K562 (cell line): ENCODE measurements around the gene CCDC50.

ENCODE experiments used
- CEBPB ChIP-seq: fragments of 450-650 bp; IDR thresholded peaks from 2 replicates; pipeline ENCODE4 v1.6.1; 2016; ENCODE audit warnings: missing genetic modification characterization, missing compliant biosample characterization
- CTCF ChIP-seq, 3 experiments: IDR thresholded peaks in 2 of 3; conservative IDR thresholded peaks in 1 of 3; 2 replicates each; pipeline ENCODE4 v1.5.1; 2011 to 2012; ENCODE audit warnings: low read length in 3 of 3, mild to moderate bottlenecking in 3 of 3, control low read depth in 2 of 3, improper control_type of control experiment in 1 of 3, inconsistent platforms in 1 of 3, low read depth in 1 of 3, mixed read lengths in 1 of 3, moderate library complexity in 1 of 3; ENCODE audit not compliant: insufficient read depth in 2 of 3
- ZNF124 ChIP-seq: sonication (generic); formaldehyde crosslinking; IDR thresholded peaks from 2 replicates; pipeline ENCODE4 v1.8.1; 2022; ENCODE audit warnings: missing genetic modification reagents
- ZNF507 ChIP-seq: conservative IDR thresholded peaks from 2 replicates; pipeline ENCODE4 v1.6.1; 2017; ENCODE audit warnings: missing genetic modification characterization, missing compliant biosample characterization

GRCh38 chr3:191373327-191373726 lies 44.1 kb downstream of the CCDC50 start:
- TF ChIP-seq ZNF507 (tag), result no peak
- TF ChIP-seq ZNF124 (CRISPR knock-in tag), result no peak
- no peak for TF ChIP-seq CTCF (IDR thresholded peaks at IDR 0.05 in 2 of 3, conservative IDR thresholded peaks at IDR 0.05 in 1 of 3; ENCODE audit: insufficient read depth in 2 of 3, low read depth in 1 of 3, low read length in 3 of 3)
- no peak for TF ChIP-seq CEBPB (tag)
